EL (cell line): ENCODE results near the gene ADAMTSL3.
A peak's percentile ranks its signal among the peaks of the same experiment; 100 is the strongest.

Experiments used
- DNase-seq: peaks from one replicate; pipeline ENCODE4 v3.0.0-alpha.2; 2016

The ADAMTSL3 gene

DNA sequence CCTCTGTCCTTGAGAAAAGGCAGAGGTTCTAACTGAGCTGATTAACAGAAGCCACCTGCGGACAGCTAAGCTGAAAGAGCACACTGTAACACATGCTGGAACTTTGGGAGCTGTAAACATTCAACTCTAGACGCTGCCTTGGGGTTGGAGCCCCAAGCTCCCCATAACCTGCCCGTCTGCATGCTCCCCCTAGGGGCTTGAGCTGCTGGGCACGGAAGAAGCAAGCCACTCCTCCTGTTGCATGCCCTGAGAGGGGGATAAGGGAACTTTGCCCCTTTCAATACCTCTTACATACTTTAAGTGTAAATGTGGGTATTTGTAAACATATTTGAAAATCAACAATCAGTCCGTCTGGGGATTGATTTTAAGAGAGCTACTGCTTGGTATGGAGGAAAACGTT, 188.4 kb downstream of the ADAMTSL3 start:
- no peak for DNase-seq

DNA sequence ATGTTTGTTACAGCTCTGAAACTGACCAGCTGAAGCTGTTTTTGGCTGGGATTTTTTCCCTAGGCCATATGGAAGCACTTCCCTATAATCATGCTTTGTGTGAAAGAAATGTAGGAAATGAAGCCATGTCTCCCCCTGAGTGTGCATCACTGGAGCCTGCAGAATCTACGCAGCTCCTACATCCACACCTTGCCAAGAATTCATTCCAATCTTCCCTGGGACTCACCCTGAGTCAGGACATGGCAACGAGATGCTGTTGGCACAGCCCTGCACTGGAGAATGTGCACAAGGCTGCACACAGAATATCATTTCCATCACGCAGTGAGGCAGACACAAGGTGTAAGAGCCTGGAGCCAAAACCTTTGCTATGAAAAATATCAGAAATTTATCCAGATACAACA, 189.5 kb downstream of the ADAMTSL3 start:
- DNase-seq, result no peak

GRCh38 chr15:83844742-83845141, 190.8 kb downstream of the ADAMTSL3 start:
- no peak for DNase-seq

DNA sequence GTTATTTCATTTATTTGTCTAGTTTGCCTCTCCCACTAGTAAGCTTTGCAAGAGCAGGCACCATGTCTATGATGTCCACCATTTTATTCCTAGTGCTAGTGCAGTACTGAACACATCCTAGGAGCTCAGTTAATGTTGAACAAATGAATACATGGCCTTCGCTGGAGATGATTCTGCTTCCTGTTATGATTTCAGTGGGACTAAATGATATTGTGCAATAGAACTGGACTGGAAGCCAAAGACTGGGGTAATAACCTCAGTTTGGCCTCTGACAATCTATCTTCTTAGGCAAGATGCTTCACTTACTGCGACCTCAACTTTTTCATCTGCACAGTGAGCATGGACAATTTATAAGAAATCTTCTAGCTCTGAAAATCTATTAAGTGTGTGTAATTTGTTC, 191.3 kb downstream of the ADAMTSL3 start:
- DNase-seq, result peak; percentile 19

- DNase-seq, result peak; percentile 4
Measured at GRCh38 chr15:83846847-83847246, 192.9 kb downstream of the ADAMTSL3 start.

DNA sequence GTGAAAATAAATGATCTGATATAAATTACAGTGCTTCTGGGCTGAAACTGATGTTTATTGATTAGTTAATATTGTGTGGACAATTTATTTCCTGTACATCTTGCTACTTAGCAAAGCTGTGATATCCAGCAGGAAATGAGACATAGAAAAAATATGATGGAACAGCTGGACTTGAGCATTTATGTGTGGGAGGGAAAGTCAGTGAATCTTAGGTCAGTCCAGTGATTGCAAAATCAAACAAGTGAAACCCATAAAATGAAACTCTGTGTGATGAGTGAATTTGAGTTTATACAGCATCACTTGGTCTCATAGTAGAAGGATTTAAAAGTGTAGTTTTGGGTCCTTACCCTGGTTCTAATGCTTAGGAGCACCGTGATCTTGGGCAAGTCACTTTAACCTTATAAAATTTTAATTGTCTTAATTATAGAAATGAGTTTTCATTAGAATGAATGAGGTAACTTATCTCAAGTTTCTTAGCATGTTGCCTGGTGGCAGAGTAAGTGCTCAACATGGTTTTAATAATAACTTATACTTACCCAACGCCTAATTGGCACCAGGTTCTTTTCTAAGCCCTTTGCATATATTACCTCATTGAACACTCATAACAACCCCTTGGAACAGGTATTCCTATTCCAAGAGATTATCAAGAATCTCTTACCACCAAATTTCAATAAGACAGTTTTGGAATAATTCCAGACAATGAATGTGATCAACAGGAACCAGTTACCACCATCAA, 194.6 kb downstream of the ADAMTSL3 start:
- DNase-seq, result peak; percentile 59

GRCh38 chr15:83850015-83850414, 196.1 kb downstream of the ADAMTSL3 start:
- DNase-seq, result no peak

DNA sequence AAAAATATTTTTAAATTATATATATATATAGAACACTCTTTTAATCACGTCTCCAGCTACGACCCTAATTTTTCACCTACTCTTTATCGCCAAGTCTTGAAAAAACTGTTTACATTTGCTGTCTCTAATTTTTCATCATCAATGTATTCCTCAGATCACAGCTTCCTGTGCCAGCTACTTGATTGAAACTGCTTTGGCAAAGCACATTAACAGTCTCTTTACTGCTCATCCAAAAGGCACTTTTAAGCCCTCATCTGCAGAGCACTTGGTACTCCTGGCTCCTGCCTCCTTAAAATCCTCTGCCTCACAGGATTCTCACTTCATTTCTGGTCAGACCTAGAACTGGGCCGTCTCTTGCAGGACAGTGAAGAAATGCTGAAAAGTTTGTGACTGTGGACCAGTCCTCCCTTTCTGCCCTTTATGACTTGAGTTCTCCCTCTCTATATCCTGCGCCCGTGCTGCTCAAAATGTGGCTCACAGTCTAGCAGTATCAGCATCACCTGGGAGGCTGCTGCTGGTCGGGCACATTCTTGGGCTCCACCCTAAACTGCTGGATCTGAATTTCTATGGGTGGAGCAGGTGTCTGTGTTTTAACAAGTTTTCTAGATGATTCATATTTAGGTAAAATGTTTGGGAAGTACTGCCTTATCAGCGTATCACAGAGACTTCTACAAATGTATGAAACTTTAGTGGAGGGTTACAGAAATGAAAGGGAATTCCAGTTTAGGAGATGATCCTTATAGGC, 196.8 kb downstream of the ADAMTSL3 start:
- DNase-seq, result no peak

- DNase-seq, result no peak
Measured at GRCh38 chr15:83853232-83853631, 199.3 kb downstream of the ADAMTSL3 start.

DNA sequence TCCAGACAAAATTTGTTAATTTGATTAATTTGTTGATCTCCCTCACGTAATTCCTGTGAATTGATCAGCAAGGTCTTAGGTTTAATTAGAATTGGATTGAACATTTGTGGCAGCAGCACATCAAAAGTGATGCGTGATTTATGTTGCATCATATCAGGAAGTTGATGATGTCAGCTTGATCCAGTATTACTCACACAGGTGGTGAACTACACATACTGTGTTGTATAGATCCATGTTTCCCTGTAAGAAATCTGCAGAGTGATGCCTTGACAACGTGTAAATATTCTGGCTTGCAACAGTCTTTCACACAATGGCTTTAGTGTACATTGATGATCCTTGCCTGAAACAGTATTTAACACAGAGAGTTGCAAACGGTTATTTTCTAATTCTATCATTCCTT, 200.4 kb downstream of the ADAMTSL3 start:
- no peak for DNase-seq

DNA sequence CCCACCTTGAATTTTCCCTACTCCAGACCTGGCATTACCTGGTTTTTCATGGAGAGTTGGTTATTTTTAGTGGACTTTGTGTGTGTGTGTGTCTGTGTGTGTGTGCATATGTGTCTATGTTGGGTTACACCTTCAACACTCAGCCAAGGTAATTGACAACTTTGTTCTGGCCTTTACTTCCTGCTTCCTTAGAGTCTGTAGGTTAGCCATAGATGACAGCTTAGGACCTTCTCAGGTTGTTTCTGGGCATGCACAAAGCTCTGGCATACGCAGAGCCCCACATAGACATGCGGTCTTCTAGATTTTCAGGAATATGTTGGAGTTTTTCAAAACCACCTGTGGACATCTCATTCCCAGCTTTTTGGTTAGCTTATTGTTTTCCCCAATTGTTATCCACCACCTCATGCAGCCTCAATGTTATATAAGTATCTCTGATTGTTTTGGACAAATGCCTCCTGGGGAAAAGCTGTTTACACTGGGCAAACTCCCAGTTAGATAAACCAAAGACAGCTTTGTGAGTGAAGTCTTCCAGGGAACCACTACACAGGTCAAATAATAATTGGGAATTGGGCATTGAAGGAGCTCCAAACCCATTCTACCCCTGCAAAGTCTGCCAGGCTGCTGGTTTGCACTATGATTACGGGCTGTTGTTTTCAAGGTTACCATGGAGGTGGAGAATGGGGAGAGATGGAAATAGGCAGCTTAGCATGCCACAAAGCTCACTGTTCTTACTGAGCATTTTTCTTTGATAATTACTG, 201.2 kb downstream of the ADAMTSL3 start:
- no peak for DNase-seq

DNA sequence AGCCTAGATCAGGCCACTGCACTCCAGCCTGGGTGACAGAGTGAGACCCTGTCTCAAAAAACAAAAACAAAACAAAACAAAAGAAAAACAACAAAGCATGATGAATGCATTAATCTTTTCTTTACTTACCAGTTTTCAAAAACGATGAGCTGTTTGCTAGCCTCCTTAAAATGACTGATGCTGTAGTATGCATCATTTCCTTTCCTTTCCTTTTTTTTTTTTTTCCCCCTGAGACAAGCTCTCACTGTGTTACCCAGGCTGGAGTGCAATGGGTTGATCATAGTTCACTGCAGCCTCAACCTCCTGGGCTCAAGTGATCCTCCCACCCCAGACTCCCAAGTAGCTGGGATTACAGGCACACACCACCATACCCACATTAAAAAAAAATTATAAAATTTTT, 202.0 kb downstream of the ADAMTSL3 start:
- no peak for DNase-seq

DNA sequence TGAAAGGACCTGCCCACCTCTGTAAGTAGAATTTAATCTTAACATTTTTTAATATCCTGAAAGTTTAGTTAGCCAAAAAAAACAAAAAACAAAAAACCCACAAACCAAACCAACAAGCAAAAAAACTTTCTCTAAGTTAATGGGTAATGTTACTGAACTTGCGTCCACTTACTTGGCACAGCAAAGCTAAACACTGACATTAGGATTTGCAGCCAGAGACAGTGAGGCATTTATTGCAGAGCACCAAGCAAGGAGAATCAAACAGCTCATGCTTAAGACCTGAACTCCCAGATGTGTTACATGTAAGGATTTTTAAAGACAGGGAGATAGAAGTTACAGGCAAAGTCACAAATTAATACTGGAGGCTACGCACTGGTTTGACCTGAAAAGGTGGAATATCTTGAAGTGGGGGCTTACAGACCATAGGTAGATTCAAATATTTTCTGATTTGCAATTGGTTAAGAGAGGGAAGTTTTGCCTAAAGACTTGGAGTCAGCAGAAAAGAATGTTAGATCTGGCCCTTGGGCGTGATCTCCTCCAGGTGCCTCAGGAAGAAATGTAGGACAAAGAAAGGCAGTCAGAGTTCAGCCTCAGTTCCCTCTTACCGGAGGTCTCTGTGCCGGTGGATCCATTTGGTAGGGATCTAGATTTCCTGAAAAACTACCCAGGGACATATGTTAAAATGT, 205.0 kb downstream of the ADAMTSL3 start:
- no peak for DNase-seq

DNA sequence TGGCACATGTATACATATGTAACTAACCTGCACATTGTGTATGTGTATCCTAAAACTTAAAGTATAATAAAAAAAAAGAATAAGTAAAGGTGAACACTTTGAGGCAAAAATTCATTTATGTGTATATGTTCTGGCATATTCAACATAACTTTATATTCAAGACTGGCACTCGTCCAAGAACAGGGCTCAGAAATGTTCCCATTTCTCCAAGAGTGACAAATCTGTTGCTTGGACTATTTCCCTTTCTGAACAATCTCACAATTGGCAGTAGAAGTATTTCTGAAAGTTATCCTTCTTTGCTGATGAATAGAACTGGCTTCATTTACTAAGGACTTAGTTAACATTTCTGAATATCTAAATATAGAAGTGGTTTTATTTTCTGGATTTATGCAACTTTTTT, 212.8 kb downstream of the ADAMTSL3 start:
- DNase-seq, result no peak

DNA sequence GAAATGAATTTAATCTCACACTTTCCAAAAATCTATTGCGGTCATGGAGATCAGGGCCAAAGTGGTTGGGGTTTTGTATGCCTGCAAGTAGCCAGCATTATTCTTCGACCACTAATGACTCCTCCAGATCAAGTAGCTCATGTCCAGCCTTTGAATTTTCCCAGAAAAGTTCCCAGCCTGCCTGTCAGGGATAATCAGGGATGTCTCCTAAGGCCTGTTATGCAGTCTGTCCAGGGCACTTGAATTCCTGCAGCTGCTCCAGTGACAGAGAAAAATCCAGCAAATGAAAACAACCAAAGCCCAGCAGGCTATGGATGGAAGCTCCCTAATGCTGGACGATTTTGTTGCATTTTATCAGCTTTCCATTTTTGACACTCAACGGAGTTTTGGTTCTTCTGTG, 215.4 kb downstream of the ADAMTSL3 start:
- no peak for DNase-seq

DNA sequence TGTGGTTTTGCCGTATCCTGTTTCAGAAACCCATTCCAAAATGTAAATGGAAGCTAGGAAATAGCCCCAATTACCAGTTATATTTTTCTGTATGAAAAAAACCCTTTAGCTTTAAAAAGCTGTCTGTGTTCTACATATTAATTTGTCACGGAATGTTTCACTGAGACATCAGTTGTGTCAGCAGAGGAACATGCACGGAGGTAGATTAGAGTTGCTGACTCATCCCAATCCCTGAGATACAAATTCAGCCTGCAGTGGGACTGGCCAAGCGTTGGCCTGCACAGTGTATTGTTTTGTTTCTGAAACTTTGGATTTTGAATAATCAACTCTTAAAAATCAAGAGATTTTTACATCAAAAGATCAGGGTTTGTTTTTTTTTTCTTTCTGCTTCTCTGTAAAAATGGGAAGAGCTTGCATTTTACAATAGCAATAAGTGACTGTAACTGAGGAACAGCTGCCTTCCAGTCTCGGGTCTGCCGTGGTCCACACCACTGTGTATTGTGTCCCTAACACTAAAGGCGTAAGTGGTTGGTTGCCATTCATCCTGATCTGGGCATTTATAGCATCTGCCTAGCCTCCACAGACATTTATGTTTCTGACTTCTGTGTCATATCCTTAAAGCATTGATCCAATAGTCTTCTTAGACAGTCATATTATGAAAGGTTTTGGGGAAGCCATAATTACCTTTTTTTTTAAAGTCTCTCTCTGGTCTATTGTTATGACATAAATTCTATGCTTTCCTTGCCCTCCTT, 218.1 kb downstream of the ADAMTSL3 start:
- peak; percentile 8 for DNase-seq

- DNase-seq, result no peak
Measured at GRCh38 chr15:83873966-83874365, 220.0 kb downstream of the ADAMTSL3 start.

GRCh38 chr15:83880529-83880928, 226.6 kb downstream of the ADAMTSL3 start:
- no peak for DNase-seq

GRCh38 chr15:83881156-83881555, 227.2 kb downstream of the ADAMTSL3 start:
- DNase-seq, result no peak

- DNase-seq, result no peak
Measured at GRCh38 chr15:83886321-83886720, 232.4 kb downstream of the ADAMTSL3 start.

DNA sequence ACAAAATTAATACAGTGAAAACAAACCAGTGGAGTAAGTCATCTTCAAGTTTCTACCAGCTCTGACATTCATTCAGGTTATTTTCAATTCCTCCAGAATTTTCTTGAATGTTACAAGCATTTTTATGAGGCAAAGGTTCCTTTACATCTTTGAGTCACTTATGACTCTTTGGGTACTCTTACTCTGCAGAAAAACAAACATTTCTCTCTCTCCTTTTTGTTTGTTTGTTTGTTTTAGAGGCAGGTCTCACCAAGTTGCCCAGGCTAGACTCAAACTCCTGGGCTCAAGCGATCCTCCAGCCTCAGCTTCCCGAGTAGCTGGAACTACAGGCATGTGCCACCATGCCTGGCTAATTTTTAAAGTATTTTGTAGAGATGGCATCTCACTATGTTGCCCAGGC, 233.5 kb downstream of the ADAMTSL3 start:
- no peak for DNase-seq

DNA sequence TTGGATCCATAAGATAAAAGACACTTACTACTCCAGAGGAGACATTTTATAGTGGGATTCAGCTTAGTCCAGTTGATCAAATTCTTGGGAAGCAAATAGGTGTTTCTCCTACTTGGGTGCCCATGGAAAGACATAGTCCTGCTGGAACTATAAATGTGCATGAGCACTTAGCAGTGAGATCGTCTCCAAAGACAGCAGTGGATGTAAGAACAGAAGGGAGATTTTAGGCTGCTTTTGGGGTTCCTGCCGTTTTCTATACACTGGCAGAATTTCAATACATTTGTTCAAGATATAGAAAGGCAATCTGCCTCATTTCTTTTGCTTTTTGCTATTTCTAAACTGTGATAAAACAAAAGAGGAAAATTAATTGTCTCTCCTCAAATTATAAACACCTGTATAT, 234.0 kb downstream of the ADAMTSL3 start:
- no peak for DNase-seq
